NCI-H2227 treated with DMSO at 0.1 percent for 48 hours (cell line): ENCODE data around the gene OR2T3.
"Not testable (repeated sequence)": the region's sequence is repeated elsewhere in the genome, so short reads cannot be mapped to it uniquely, and the experiment has no call there.

ENCODE experiments used
- DNase-seq: peaks from one replicate; lab custom pipeline; 2025; lab: John Stamatoyannopoulos, UW

OR2T3 gene

DNA sequence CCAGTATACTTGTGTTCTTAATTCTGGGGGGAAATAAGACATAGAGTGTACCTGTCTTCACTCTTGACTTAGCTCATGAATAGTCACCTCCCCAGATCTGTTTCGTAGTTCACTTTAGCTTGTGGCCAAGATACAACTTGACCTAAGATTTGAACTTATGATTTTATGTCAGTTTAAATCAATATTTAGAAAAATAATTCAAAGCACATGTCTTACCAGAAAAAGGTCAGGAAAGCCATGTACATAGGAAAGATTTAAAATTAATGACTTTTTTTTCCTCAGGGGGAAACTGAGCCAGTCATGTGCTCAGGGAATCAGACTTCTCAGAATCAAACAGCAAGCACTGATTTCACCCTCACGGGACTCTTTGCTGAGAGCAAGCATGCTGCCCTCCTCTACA lies at the start of gene OR2T3:
OR2T3 (plus strand) TSS at position 301 of the 400 bp plus-strand sequence; CDS start at position 301, 0 bp downstream.
- DNase-seq = not testable (repeated sequence)

GRCh38 chr1:248427526-248428191 lies 45.5 kb upstream of the OR2T3 start:
- DNase-seq = not testable (repeated sequence)

GRCh38 chr1:248428192-248428533 lies 45.0 kb upstream of the OR2T3 start:
- DNase-seq = not testable (repeated sequence)

DNA sequence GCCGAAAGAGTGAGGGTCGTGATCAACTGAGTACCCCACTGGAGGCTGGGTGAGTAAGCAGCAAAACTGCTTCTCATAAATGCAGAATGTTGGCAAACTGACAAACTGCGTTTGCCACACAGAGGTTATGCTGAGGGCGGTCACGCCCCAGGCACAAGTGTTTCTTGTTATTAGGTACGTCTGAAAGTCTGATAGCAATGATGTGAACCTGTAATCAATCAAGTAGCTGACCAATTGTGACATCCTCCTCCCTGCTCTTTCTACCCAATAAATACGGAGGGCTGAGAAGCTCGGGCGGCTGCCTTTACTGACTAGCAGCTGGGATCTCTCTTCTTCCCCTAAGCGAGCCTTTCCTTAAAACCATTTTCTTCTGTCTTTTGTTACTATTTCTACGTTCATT lies 41.5 kb upstream of the OR2T3 start:
- DNase-seq = not testable (repeated sequence)

DNA sequence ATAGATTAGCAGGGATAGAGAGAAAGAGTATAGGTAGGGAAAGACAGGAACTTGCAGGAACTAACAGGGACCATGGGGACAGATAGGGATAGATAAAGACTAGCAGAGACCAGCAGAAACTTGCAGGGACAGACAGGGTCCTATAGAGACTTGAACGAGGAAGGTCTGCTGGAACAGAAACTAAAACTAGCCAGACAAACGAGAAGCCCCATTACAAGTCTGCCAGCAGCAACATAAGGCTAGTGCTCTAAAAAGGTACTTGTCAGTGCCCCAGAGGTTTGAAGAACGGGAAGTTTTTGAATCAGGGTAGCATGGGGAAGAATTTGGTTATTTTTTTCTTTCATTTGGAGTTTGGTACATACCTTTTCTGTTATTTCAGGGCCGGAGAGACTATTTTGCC lies 41.0 kb upstream of the OR2T3 start:
- DNase-seq = not testable (repeated sequence)

GRCh38 chr1:248433811-248434415 lies 39.2 kb upstream of the OR2T3 start:
- not testable (repeated sequence) for DNase-seq

DNA sequence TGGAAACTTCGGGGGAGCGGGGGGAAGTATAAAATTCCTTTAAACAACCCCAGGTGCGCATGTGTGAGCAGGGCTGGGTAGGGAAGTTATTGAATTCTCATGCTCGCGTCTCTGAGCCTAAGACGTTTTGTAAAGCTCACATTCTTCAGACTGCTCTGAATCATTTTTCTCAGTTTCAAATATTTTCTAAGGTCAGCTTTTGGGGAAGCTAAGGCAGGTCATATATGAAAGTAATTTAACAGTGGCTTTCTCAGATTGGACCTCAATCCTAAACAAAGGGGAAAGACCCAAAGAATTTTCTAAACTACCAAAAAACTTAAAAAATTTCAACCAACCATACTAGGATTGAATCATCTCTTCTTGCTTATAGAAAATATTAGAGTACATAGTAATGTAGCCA lies 38.2 kb upstream of the OR2T3 start:
- DNase-seq = not testable (repeated sequence)

DNA sequence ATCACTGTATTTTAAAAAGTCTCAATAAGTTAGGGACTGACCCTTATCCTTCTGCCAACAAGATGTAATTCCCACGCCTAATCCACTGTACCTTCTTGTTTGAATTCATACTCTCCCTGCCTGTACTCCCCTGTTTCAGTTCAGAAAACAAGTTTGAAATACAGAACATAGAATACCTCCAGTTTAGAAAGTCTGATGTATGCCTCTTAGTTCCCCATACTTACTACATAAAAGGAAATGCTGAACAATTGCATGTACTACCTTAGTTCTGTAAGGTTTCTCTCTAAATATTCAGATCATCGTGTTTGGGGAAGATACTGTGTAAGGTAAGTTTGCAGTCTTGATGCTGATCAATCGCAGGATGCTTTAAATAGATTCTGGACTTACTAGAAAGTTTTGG lies 36.8 kb upstream of the OR2T3 start:
- not testable (repeated sequence) for DNase-seq

GRCh38 chr1:248438668-248439067 lies 34.5 kb upstream of the OR2T3 start:
- not testable (repeated sequence) for DNase-seq

DNA sequence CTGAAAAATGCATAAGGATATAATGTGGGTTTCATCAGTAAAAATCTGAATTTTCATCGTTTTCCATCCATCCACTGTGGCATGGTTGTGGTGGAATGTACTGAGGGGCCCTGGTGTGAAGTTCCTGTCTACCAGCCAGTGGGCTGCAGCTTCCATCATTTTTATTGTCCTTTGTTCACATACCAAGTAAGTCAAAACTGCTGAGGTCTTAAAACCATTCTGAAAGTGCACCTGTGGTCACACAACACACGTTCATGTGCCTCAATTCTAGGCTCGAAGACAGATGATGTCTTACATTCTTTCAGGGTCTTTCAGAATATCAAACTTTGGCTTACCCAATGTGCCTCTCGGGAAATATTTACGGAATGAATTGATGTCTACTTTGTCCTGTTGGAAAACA lies 33.9 kb upstream of the OR2T3 start:
- not testable (repeated sequence) for DNase-seq

DNA sequence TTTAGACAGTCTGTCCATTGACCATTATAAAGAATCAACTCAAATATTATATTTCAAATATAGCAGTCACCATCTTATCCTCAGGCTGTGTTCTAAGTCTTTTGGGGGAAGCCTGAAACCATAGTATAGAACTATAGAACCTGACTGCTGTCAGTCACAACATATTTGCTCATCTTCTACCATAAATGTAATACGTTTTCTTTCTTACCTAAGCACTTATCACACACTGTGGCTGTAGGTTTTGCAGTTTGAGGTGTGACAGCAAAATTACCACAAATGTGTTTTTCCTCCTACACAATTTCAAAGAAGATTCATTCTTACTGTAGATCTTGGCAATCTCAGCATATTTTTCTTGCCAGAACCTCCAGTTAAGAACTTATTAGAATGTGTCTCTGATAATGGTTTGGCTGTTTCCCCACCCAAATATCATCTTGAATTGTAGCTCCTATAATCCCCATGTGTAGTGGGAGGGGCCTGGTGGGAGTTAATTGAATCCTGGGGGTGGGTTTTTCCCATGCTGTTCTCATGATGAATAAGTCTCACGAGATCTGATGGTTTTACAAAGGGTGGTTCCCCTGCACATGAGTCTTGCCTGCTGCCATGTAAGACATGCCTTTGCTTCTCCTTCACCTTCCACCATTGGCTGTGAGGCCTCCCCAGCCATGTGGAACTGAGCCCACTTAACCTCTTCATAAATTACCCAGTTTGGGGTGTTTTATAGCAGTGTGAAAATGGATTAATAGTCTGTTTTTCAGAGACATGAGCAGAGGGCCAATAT lies 30.5 kb upstream of the OR2T3 start:
- not testable (repeated sequence) for DNase-seq

GRCh38 chr1:248444603-248445002 lies 28.5 kb upstream of the OR2T3 start:
- not testable (repeated sequence) for DNase-seq

- not testable (repeated sequence) for DNase-seq
Measured at GRCh38 chr1:248445399-248445798, 27.8 kb upstream of the OR2T3 start, which contains the start of gene OR2T2. Gene OR2T2 (plus strand): TSS chr1:248445637. CDS start chr1:248452798, 7,161 bp downstream.

DNA sequence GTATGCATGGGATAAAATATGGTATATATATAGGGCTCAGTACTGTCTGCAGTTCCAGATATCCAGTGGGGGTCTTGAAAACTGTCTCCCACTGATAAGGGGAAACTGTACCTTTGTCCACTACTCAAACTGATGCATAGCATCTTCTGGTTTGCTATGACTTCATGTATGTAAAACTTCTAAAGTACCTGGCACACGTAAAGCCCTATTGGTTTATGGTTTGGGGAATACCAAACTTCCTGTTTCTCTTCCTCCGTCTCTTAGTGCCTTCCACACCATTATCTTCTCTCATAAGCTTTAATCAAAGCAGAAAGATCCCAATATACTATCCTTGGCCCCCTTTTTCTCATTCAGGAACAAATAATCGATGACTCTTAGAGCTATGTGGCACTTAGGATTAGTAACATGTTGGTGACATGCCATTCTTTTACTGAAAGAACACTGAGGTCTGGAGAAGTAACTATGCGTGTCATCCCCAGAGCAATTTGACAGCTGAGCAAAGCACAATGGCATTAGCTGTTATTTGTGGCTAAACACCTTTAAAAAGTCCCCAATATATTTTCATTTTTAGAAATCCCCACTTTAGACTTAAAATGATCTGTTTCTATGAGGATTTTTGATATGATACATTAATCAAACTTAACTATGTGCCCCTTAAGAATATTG lies 24.6 kb upstream of the OR2T3 start:
- DNase-seq = not testable (repeated sequence)

DNA sequence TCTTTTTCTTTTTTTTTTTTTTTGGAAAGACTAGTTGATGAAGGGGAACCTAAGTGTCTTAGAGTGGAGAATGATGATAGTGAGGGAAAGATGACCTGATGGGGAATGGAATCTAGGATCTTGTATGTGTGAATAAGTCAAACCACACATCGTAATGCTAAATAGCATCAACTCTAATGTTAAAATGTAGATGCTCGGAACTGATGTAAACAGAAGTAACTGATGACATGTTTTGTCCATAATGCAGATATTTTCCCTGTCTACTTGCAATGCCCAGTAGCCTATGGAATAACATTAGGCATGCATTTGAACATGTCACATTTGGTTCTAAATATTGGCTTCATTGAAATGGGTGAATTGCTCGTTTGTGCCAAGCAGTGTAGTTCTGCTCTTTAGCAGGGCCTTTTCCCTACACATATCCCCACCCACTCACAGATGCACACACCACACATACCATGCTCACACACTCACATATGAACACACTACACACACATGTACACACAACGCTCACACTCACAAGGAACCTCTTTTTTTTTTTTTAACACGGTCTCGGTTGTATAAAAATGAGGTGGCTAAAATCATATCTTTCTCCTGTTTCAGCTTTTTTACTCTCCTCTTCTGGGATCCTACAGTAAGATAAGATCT lies 23.2 kb upstream of the OR2T3 start:
- not testable (repeated sequence) for DNase-seq

- DNase-seq = not testable (repeated sequence)
Measured at GRCh38 chr1:248450466-248451145, 22.5 kb upstream of the OR2T3 start.

DNA sequence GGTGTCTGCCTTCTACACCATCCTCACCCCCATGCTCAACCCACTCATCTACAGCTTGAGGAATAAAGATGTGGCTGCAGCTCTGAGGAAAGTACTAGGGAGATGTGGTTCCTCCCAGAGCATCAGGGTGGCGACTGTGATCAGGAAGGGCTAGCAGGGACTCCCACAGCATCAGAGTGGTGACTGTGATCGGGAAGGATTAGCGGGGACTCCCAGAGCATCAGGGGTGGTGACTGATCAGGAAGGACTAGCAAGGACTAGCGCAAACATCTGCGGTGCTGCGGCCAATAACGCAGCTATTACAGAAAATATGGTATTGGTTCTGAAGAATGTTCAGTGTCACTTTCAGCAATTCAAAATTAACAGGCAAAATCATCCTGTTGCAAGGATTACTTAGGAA lies 19.5 kb upstream of the OR2T3 start:
- not testable (repeated sequence) for DNase-seq

DNA sequence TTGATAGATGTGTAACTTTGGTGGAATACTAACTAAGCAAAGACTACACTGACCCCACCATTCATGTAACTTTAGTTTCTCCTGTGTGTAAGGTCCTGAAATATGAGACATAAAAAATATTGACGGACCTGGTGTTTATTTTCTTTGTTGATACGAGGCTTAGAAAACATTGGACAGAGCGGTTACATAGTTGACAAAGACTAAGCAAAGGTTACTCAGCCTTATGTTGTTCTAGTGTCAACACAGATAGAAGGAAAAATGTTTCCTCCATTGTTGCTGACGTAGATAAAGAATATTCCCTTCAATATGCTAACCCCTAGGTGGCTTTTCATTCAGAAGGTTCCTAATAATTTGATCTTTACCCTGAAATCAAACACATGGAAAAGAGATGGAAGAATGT lies 18.1 kb upstream of the OR2T3 start:
- not testable (repeated sequence) for DNase-seq

- DNase-seq = not testable (repeated sequence)
Measured at GRCh38 chr1:248456635-248457034, 16.5 kb upstream of the OR2T3 start.

DNA sequence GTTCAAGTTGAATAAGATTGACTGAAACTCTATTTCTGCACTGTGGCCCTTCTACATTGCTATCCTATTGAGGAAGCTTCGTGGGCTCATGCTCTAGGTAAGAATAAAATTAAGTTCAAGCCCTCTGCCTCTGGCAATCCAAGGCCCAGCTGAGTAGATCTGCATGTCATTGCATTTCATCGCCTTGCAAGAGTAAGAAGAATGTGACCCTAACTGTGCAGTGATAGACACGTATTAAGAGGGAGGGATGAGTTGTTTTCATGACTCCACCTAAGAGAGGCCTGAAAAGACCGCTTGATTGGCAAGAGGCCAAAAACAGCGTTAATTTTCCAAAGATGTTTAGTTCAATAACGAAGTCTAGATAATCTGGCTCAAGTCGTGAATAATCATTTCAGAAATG lies 14.0 kb upstream of the OR2T3 start:
- DNase-seq = not testable (repeated sequence)

DNA sequence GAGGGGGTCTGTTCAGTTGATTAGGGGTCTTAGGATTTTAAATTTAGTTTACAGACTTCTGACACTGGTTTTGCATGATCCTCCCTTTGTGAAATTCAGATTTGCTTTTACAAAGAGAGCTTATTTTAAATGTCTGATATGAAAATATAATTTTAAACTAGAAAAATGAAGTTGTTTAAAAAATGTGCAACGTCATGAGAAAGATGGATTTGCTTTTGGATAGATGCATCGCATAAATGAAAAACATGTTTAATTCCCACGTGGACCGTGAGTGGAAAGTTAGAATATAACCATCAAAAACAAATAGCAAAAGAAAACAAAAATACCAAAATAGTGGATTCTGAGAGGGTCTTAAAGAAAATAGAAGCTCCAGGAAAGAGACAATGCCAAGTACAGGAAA lies 2.0 kb upstream of the OR2T3 start:
- DNase-seq = no peak
